WTC11 (cell line): ENCODE results near the gene JHY. TPM values are rescaled to one million over a fixed set of nuclear protein-coding genes. Genes with fewer than 3 reads are reported as not detected.
A peak's percentile ranks its signal among the peaks of the same experiment; 100 is the strongest.

Experiments used
- ATAC-seq: fragments of 200-7000 bp; cut with Tn5 transposase; 2 replicates; pipeline ENCODE4 v1.10.0; 2021; ENCODE audit warnings: mild to moderate bottlenecking, moderate library complexity
- CTCF ChIA-PET: fragments of 300-600 bp; sonication (Branson Sonifier 250); formaldehyde crosslinking; loops from one replicate; lab custom pipeline; 2021; ENCODE audit warnings: antibody characterized with exemption; lab: Charles Lee
- POLR2A ChIA-PET: fragments of 350-600 bp; sonication (Branson Sonifier 250); formaldehyde crosslinking; loops from one replicate; lab custom pipeline; 2021; ENCODE audit warnings: antibody characterized with exemption; lab: Charles Lee
- DNase-seq: peaks from one replicate; pipeline ENCODE4 v3.0.0; 2021; ENCODE audit warnings: low spot score
- H3K27ac Mint-ChIP-seq: 2 replicates; pipeline ENCODE4 v1.8.0; 2021; ENCODE audit warnings: mixed read lengths
- H3K27me3 Mint-ChIP-seq: 2 replicates; pipeline ENCODE4 v1.8.0; 2021; ENCODE audit warnings: low read depth, mild to moderate bottlenecking, moderate library complexity, mixed read lengths
- H3K36me3 Mint-ChIP-seq: 2 replicates; pipeline ENCODE4 v1.8.0; 2021; ENCODE audit warnings: mixed read lengths
- H3K4me1 Mint-ChIP-seq: 2 replicates; pipeline ENCODE4 v1.8.0; 2022; ENCODE audit warnings: mixed read lengths
- H3K4me3 Mint-ChIP-seq: 2 replicates; pipeline ENCODE4 v1.8.0; 2021; ENCODE audit warnings: mild to moderate bottlenecking, moderate library complexity, mixed read lengths
- H3K9me3 Mint-ChIP-seq: 2 replicates; pipeline ENCODE4 v1.8.0; 2021; ENCODE audit warnings: mixed read lengths
- AFF4 ChIP-seq: sonication (generic); formaldehyde crosslinking; IDR thresholded peaks from 2 replicates; pipeline ENCODE4 v1.8.1; 2023; ENCODE audit warnings: mild to moderate bottlenecking, missing genetic modification reagents, borderline replicate concordance
- ELF4 ChIP-seq: sonication (generic); formaldehyde crosslinking; IDR thresholded peaks from 2 replicates; pipeline ENCODE4 v1.8.1; 2022; ENCODE audit warnings: low read depth, mild to moderate bottlenecking, moderate library complexity, missing genetic modification reagents
- ETV6 ChIP-seq: sonication (generic); formaldehyde crosslinking; IDR thresholded peaks from 2 replicates; pipeline ENCODE4 v1.8.1; 2022; ENCODE audit warnings: mild to moderate bottlenecking, missing genetic modification reagents
- FOXP4 ChIP-seq: sonication (generic); formaldehyde crosslinking; IDR thresholded peaks from 2 replicates; pipeline ENCODE4 v1.8.0; 2022; ENCODE audit warnings: mild to moderate bottlenecking, missing genetic modification reagents
- HMGA2 ChIP-seq: fragments of 250-450 bp; sonication (Bioruptor Pico); IDR thresholded peaks from 2 replicates; pipeline ENCODE4 v1.4.0; 2021; ENCODE audit warnings: mild to moderate bottlenecking, moderate library complexity
- IRF1 ChIP-seq: sonication (generic); formaldehyde crosslinking; IDR thresholded peaks from 2 replicates; pipeline ENCODE4 v1.8.0; 2023; ENCODE audit warnings: missing genetic modification reagents
- IRF2 ChIP-seq: sonication (generic); formaldehyde crosslinking; IDR thresholded peaks from 2 replicates; pipeline ENCODE4 v1.8.0; 2022; ENCODE audit warnings: low read depth, missing genetic modification reagents, borderline replicate concordance
- JAZF1 ChIP-seq: fragments of 250-450 bp; sonication (Bioruptor Pico); IDR thresholded peaks from 2 replicates; pipeline ENCODE4 v1.9.0; 2021; ENCODE audit warnings: moderate library complexity, mild to moderate bottlenecking, inconsistent platforms
- NR2C2 ChIP-seq: sonication (generic); formaldehyde crosslinking; IDR thresholded peaks from 2 replicates; pipeline ENCODE4 v1.8.0; 2022; ENCODE audit warnings: mild to moderate bottlenecking, missing genetic modification reagents
- NR3C1 ChIP-seq: sonication (generic); formaldehyde crosslinking; conservative IDR thresholded peaks from 2 replicates; pipeline ENCODE4 v1.8.1; 2023; ENCODE audit warnings: low read depth, mild to moderate bottlenecking, missing genetic modification reagents
- PRDM15 ChIP-seq: sonication (generic); formaldehyde crosslinking; IDR thresholded peaks from 2 replicates; pipeline ENCODE4 v1.8.0; 2022; ENCODE audit warnings: missing genetic modification reagents
- SMAD4 ChIP-seq: sonication (generic); formaldehyde crosslinking; IDR thresholded peaks from 2 replicates; pipeline ENCODE4 v1.8.0; 2022; ENCODE audit warnings: mild to moderate bottlenecking, missing genetic modification reagents
- SOX15 ChIP-seq: fragments of 250-450 bp; sonication (Bioruptor Pico); IDR thresholded peaks from 2 replicates; pipeline ENCODE4 v1.9.0; 2021; ENCODE audit warnings: mild to moderate bottlenecking
- SP1 ChIP-seq: sonication (generic); formaldehyde crosslinking; conservative IDR thresholded peaks from 2 replicates; pipeline ENCODE4 v1.8.1; 2022; ENCODE audit warnings: missing genetic modification reagents
- TEAD1 ChIP-seq: sonication (generic); formaldehyde crosslinking; IDR thresholded peaks from 2 replicates; pipeline ENCODE4 v1.8.0; 2022; ENCODE audit warnings: mild to moderate bottlenecking, missing genetic modification reagents
- ZBTB21 ChIP-seq: sonication (generic); formaldehyde crosslinking; IDR thresholded peaks from 2 replicates; pipeline ENCODE4 v1.8.1; 2023; ENCODE audit warnings: mild to moderate bottlenecking, missing genetic modification reagents, borderline replicate concordance
- ZNF232 ChIP-seq: sonication (generic); formaldehyde crosslinking; IDR thresholded peaks from 2 replicates; pipeline ENCODE4 v1.8.0; 2022; ENCODE audit warnings: mild to moderate bottlenecking, missing genetic modification reagents
- ZNF416 ChIP-seq: fragments of 250-450 bp; sonication (Bioruptor Pico); IDR thresholded peaks from 2 replicates; pipeline ENCODE4 v1.9.0; 2021; ENCODE audit warnings: mild to moderate bottlenecking, inconsistent platforms
- ZNF425 ChIP-seq: fragments of 250-450 bp; sonication (Bioruptor Pico); conservative IDR thresholded peaks from 2 replicates; pipeline ENCODE4 v1.9.0; 2021; ENCODE audit warnings: mild to moderate bottlenecking
- total RNA-seq: library from RNA; stranded (reverse); gene quantifications from 3 replicates; pipeline ENCODE4 v1.2.3, GENCODE V29; 2021

Gene JHY
- total RNA-seq, 1 experiment from 2014 or later = 1.6 TPM

GRCh38 chr11:122850076-122850631 is 32.4 kb upstream of the JHY start:
- H3K27ac Mint-ChIP-seq = 0 out of 2 replicates have a peak overlapping the region, but pooled peaks have one; percentile 18
- H3K36me3 Mint-ChIP-seq = no peaks in the 10 kb centered on the region
- TF ChIP-seq SOX15 (CRISPR knock-in tag) (no peak), ETV6 (no peak), HMGA2 (no peak), ZNF425 (CRISPR knock-in tag) (no peak), NR2C2 (CRISPR knock-in tag) (no peak), SMAD4 (CRISPR knock-in tag) (no peak), ZBTB21 (no peak), NR3C1 (no peak), IRF2 (CRISPR knock-in tag) (no peak), PRDM15 (CRISPR knock-in tag) (no peak), JAZF1 (CRISPR knock-in tag) (no peak), AFF4 (no peak), SP1 (CRISPR knock-in tag) (no peak), ZNF416 (no peak), ELF4 (CRISPR knock-in tag) (no peak), TEAD1 (no peak), FOXP4 (CRISPR knock-in tag) (no peak), ZNF232 (CRISPR knock-in tag) (no peak), IRF1 (CRISPR knock-in tag) (no peak)
- no peaks in the 10 kb centered on the region for H3K27me3 Mint-ChIP-seq
- POLR2A ChIA-PET = no interaction called here
- no peaks in the 10 kb centered on the region for H3K9me3 Mint-ChIP-seq
- peak; percentile 41 for ATAC-seq
- no peak for DNase-seq
- peaks cover 32% of the 10 kb centered on the region for H3K4me1 Mint-ChIP-seq
- H3K4me3 Mint-ChIP-seq = no peak overlapping the region
- CTCF ChIA-PET = interaction anchor here (0.7 to 8.1 kb wide), 4 partner anchors 36 to 171 kb away, joined by 3 to 77 read pairs (median 32); no protein-coding TSS in a partner anchor
